ENCODE data around the gene E2F7.
"Not testable (repeated sequence)": the region's sequence is repeated elsewhere in the genome, so short reads cannot be mapped to it uniquely, and the experiment has no call there.

Gene E2F7

GRCh38 chr12:77065361-77066204 is at the start of gene E2F7:
TSS of gene E2F7 (minus strand) at chr12:77065569. CDS start at chr12:77064635, 934 bp downstream.
- peak; percentile 71 to 72 for DNase-seq

- DNase-seq: no peak
These were observed 48.6 kb upstream of the E2F7 start for GRCh38 chr12:77113971-77114370.

- no peak for DNase-seq
These were observed 43.3 kb upstream of the E2F7 start for GRCh38 chr12:77108707-77109106.

GRCh38 chr12:77107121-77107520 is 41.8 kb upstream of the E2F7 start:
- no peak for DNase-seq

GRCh38 chr12:77104792-77105191 is 39.4 kb upstream of the E2F7 start:
- DNase-seq: no peak

GRCh38 chr12:77104286-77104685 is 38.9 kb upstream of the E2F7 start:
- DNase-seq: no peak

GRCh38 chr12:77102691-77103090 is 37.3 kb upstream of the E2F7 start:
- no peak for DNase-seq

- no peak for DNase-seq
These were observed 36.8 kb upstream of the E2F7 start for GRCh38 chr12:77102123-77102522.

- no peak for DNase-seq
These were observed 34.4 kb upstream of the E2F7 start for GRCh38 chr12:77099799-77100198.

- DNase-seq: no peak
These were observed 32.5 kb upstream of the E2F7 start for GRCh38 chr12:77097846-77098245.

- DNase-seq: not testable (repeated sequence)
These were observed 26.9 kb upstream of the E2F7 start for GRCh38 chr12:77092227-77092626.

GRCh38 chr12:77089686-77090220 is 24.4 kb upstream of the E2F7 start:
- no peak for DNase-seq

GRCh38 chr12:77087427-77087826 is 22.1 kb upstream of the E2F7 start:
- no peak for DNase-seq

GRCh38 chr12:77082021-77082420 is 16.7 kb upstream of the E2F7 start:
- no peak for DNase-seq

GRCh38 chr12:77079631-77080030 is 14.3 kb upstream of the E2F7 start:
- no peak for DNase-seq

GRCh38 chr12:77078231-77078630 is 12.9 kb upstream of the E2F7 start:
- DNase-seq: no peak

- no peak for DNase-seq
These were observed 11.5 kb upstream of the E2F7 start for GRCh38 chr12:77076886-77077285.

- not testable (repeated sequence) for DNase-seq
These were observed 8.5 kb upstream of the E2F7 start for GRCh38 chr12:77073894-77074293.

- no peak for DNase-seq
These were observed 7.6 kb upstream of the E2F7 start for GRCh38 chr12:77072833-77073495.

GRCh38 chr12:77070800-77071449 is 5.6 kb upstream of the E2F7 start:
- no peak for DNase-seq

- no peak for DNase-seq
These were observed 5.0 kb upstream of the E2F7 start for GRCh38 chr12:77070382-77070781.

- peak in 1 of 2 experiments; percentile 0 for DNase-seq
These were observed 441 bp downstream of the E2F7 start for GRCh38 chr12:77064896-77065360.

GRCh38 chr12:77062846-77063461 is 2.4 kb downstream of the E2F7 start:
- DNase-seq: no peak

Measured in activated CD4-positive, alpha-beta T cell treated with anti-CD3 and anti-CD28 coated beads, Interleukin-2, amount 50 U/mL, for 4 hours (primary cell).